GM21619 (cell line): ENCODE results near the gene GLYATL3.
A peak's percentile ranks its signal among the peaks of the same experiment; 100 is the strongest.

Source experiments
- ATAC-seq: cut with Tn5 transposase; IDR thresholded peaks from one replicate; pipeline ENCODE4 v1.9.1; 2021; ENCODE audit not compliant: unreplicated experiment

GLYATL3 gene

GRCh38 chr6:49543087-49543858, 43.5 kb downstream of the GLYATL3 start:
- ATAC-seq: no peak

GRCh38 chr6:49546331-49546730, 46.6 kb downstream of the GLYATL3 start:
- ATAC-seq: no peak

- no peak for ATAC-seq
Observed at GRCh38 chr6:49548613-49549304, 49.0 kb downstream of the GLYATL3 start.

- ATAC-seq: no peak
Observed at GRCh38 chr6:49549691-49550491, 50.2 kb downstream of the GLYATL3 start.

- ATAC-seq: peak; percentile 65
Observed at GRCh38 chr6:49550492-49551077, 50.9 kb downstream of the GLYATL3 start, which contains the start of gene C6orf141. C6orf141 (plus strand) TSS chr6:49550668; CDS start chr6:49550793, 125 bp downstream.

- peak; percentile 41 for ATAC-seq
Observed at GRCh38 chr6:49551078-49551865, 51.5 kb downstream of the GLYATL3 start.

- ATAC-seq: peak; percentile 36
Observed at GRCh38 chr6:49551866-49552129, 52.1 kb downstream of the GLYATL3 start.

GRCh38 chr6:49552596-49552995, 52.9 kb downstream of the GLYATL3 start:
- ATAC-seq: no peak

GRCh38 chr6:49553384-49553783, 53.7 kb downstream of the GLYATL3 start:
- ATAC-seq: no peak

- ATAC-seq: no peak
Observed at GRCh38 chr6:49555951-49556350, 56.2 kb downstream of the GLYATL3 start.

GRCh38 chr6:49556429-49556837, 56.7 kb downstream of the GLYATL3 start:
- no peak for ATAC-seq

- ATAC-seq: no peak
Observed at GRCh38 chr6:49557177-49557576, 57.5 kb downstream of the GLYATL3 start.

GRCh38 chr6:49558238-49558637, 58.5 kb downstream of the GLYATL3 start:
- no peak for ATAC-seq

GRCh38 chr6:49563006-49563886, 63.5 kb downstream of the GLYATL3 start:
- ATAC-seq: no peak

GRCh38 chr6:49564552-49564951, 64.8 kb downstream of the GLYATL3 start:
- ATAC-seq: no peak

- no peak for ATAC-seq
Observed at GRCh38 chr6:49565261-49565660, 65.5 kb downstream of the GLYATL3 start.

GRCh38 chr6:49565855-49566254, 66.1 kb downstream of the GLYATL3 start:
- no peak for ATAC-seq

GRCh38 chr6:49570474-49571079, 70.9 kb downstream of the GLYATL3 start:
- no peak for ATAC-seq

GRCh38 chr6:49576618-49577017, 76.9 kb downstream of the GLYATL3 start:
- no peak for ATAC-seq
